ENCODE results near the gene INHBC. TPM values are rescaled to one million over a fixed set of nuclear protein-coding genes. Genes with fewer than 3 reads are reported as not detected.

The INHBC gene
- total RNA-seq, 1 experiment from 2014 or later = 0.20 TPM

DNA sequence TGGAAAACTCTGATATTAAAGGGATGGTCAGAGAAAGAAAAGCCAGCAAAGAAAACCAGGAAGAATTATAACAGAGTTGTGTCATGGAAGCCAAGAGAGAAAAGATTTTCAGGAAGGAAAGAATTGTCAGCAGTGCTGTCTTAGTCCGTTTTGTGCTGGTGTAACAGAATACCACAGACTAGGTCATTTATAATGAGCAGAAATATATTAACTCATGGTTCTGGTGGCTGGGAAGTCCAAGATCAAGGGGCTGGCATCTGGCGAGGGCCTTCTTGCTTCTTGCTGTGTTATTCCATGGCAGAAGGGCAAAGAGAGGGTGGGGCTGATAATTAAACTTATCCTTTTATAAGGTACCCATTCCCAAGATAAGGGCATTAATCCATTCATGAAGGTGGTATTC is 14.1 kb downstream of the INHBC start:
- Histone ChIP-seq H3K27me3 (ENCODE audit: insufficient read depth, low read length) (no peaks in the 10 kb centered on the region), H3K9ac (ENCODE audit: low read length) (no peak overlapping the region), H3K9me3 (ENCODE audit: control insufficient read depth in 1 of 2, insufficient read depth in 1 of 2, low read depth in 1 of 2, low read length in 2 of 2) (no peaks in the 10 kb centered on the region), H3K27ac (ENCODE audit: low read depth, low read length) (no peak overlapping the region), H2AFZ (ENCODE audit: low read depth, low read length, poor library complexity, severe bottlenecking) (no peak overlapping the region), H3K79me2 (ENCODE audit: insufficient read depth, low read length) (no peaks in the 10 kb centered on the region), H4K20me1 (ENCODE audit: insufficient read depth) (no peaks in the 10 kb centered on the region), H3K4me3 (replicated peaks in 1 of 2; ENCODE audit: low read depth in 1 of 2, low read length in 2 of 2) (no peak overlapping the region), H3K9me2 (ENCODE audit: insufficient read depth) (no peaks in the 10 kb centered on the region), H3K4me1 (ENCODE audit: control insufficient read depth in 1 of 2, insufficient read depth in 2 of 2, low read length in 2 of 2) (peaks cover 0 to 9% of the 10 kb centered on the region in 2 experiments; a peak in 1 of 4 replicates), H3K36me3 (ENCODE audit: control insufficient read depth in 1 of 2, insufficient read depth in 2 of 2, low read length in 2 of 2) (no peaks in the 10 kb centered on the region), H3K4me2 (ENCODE audit: low read length) (no peak overlapping the region)
- DNase-seq (ENCODE audit: low read depth, low spot score) (no peak), ATAC-seq (no peak)
- ChIA-PET CTCF (no interaction called here), POLR2A (no interaction called here), RAD21 (ENCODE audit: low non-redundant PET in 1 of 2, low total read pairs in 2 of 2, uncharacterized antibody in 2 of 2, unreplicated experiment in 2 of 2) (no interaction called here)
- intact Hi-C loops (cut with micrococcal nuclease) = no loop called here
- TF ChIP-seq ZFX (IDR thresholded peaks at IDR 0.05) (no peak), TCF7L2 (IDR thresholded peaks at IDR 0.05; ENCODE audit: borderline replicate concordance, extremely low read depth, insufficient read depth, insufficient read length) (no peak), FOSL1 (IDR thresholded peaks at IDR 0.05; ENCODE audit: low read depth) (no peak), SRF (IDR thresholded peaks at IDR 0.05; ENCODE audit: low read depth) (no peak), POLR2A (IDR thresholded peaks at IDR 0.05; ENCODE audit: borderline replicate concordance, extremely low read depth, insufficient read depth, insufficient read length) (no peak), SP1 (IDR thresholded peaks at IDR 0.05; ENCODE audit: low read depth) (no peak), EGR1 (IDR thresholded peaks at IDR 0.05; ENCODE audit: low read depth) (no peak), EZH2 (IDR thresholded peaks at IDR 0.05) (no peak), ELF1 (IDR thresholded peaks at IDR 0.05; ENCODE audit: borderline replicate concordance, low read depth) (no peak), JUND (IDR thresholded peaks at IDR 0.05) (no peak), CBX3 (IDR thresholded peaks at IDR 0.05; ENCODE audit: low read depth) (no peak), ZNF274 (IDR thresholded peaks at IDR 0.05; ENCODE audit: low read depth, low read length) (no peak)
- TF ChIP-seq, protein P1, sequence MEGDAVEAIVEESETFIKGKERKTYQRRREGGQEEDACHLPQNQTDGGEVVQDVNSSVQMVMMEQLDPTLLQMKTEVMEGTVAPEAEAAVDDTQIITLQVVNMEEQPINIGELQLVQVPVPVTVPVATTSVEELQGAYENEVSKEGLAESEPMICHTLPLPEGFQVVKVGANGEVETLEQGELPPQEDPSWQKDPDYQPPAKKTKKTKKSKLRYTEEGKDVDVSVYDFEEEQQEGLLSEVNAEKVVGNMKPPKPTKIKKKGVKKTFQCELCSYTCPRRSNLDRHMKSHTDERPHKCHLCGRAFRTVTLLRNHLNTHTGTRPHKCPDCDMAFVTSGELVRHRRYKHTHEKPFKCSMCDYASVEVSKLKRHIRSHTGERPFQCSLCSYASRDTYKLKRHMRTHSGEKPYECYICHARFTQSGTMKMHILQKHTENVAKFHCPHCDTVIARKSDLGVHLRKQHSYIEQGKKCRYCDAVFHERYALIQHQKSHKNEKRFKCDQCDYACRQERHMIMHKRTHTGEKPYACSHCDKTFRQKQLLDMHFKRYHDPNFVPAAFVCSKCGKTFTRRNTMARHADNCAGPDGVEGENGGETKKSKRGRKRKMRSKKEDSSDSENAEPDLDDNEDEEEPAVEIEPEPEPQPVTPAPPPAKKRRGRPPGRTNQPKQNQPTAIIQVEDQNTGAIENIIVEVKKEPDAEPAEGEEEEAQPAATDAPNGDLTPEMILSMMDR (IDR thresholded peaks at IDR 0.05 in 2 of 3, conservative IDR thresholded peaks at IDR 0.05 in 1 of 3; ENCODE audit: borderline replicate concordance in 1 of 3, insufficient read depth in 1 of 3, low read depth in 2 of 3, low read length in 2 of 3) = no peak
- TF ChIP-seq, protein P2, sequence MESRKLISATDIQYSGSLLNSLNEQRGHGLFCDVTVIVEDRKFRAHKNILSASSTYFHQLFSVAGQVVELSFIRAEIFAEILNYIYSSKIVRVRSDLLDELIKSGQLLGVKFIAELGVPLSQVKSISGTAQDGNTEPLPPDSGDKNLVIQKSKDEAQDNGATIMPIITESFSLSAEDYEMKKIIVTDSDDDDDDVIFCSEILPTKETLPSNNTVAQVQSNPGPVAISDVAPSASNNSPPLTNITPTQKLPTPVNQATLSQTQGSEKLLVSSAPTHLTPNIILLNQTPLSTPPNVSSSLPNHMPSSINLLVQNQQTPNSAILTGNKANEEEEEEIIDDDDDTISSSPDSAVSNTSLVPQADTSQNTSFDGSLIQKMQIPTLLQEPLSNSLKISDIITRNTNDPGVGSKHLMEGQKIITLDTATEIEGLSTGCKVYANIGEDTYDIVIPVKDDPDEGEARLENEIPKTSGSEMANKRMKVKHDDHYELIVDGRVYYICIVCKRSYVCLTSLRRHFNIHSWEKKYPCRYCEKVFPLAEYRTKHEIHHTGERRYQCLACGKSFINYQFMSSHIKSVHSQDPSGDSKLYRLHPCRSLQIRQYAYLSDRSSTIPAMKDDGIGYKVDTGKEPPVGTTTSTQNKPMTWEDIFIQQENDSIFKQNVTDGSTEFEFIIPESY (IDR thresholded peaks at IDR 0.05; ENCODE audit: extremely low read depth, insufficient replicate concordance, low read length) = no peak
- no TSS peak for BruUV-seq (replicated peaks)
